ENCODE measurements around the gene PDCD10. TPM values are rescaled to one million over a fixed set of nuclear protein-coding genes. Genes with fewer than 3 reads are reported as not detected.

The PDCD10 gene
- total and polyA plus RNA-seq, 2 donors, result 67.7 to 101 TPM

DNA sequence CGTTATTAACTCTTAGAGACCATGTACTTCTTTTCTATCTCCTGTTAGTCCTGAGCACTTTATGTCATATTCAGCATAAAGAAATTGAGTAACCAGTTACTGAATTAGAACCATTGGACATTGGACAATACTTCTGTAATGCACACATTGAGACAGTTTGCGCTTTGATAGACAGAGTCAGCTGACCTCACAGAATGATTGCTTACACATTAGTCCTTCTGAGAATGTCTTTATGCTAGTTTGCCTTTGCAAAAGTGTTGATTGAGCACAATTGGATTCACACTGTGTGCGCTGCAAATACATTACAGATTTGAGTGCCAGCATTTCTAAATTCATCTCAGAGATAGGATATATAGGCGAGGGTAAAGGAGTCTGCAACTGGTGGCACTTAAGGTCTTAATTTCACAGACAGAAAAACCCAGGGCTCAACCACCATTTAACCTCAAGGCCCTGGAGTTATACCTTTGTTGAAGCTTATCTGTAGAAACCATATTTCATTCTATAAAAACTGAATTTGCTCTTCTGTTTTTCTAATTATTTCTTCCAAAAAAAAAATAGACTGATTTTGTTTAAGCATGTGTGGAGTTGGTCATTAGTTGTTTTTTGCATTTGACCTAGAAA, 4.6 kb upstream of the PDCD10 start:
- Histone ChIP-seq H3K4me3 (ENCODE audit: low read length in 2 of 2) (no peak overlapping the region), H3K27me3 (ENCODE audit: control insufficient read depth in 2 of 2, insufficient read depth in 1 of 2, low read length in 1 of 2) (no peaks in the 10 kb centered on the region), H3K36me3 (ENCODE audit: control insufficient read depth in 2 of 2, insufficient read depth in 2 of 2, low read length in 1 of 2) (peaks cover 0 to 3% of the 10 kb centered on the region in 2 donors), H3K4me1 (ENCODE audit: control insufficient read depth in 2 of 2, insufficient read depth in 2 of 2, low read length in 2 of 2) (peaks cover 0 to 3% of the 10 kb centered on the region in 2 donors), H3K9me3 (ENCODE audit: control insufficient read depth in 2 of 2, insufficient read depth in 1 of 2, low read length in 1 of 2) (no peaks in the 10 kb centered on the region), H3K27ac (ENCODE audit: low read depth in 1 of 2, low read length in 1 of 2) (no peak overlapping the region)
- no peak for DNase-seq (ENCODE audit: low read depth in 6 of 9, low spot score in 9 of 9)
- WGBS, result 99% methylated on average over 4 of the region's 4 CpGs

DNA sequence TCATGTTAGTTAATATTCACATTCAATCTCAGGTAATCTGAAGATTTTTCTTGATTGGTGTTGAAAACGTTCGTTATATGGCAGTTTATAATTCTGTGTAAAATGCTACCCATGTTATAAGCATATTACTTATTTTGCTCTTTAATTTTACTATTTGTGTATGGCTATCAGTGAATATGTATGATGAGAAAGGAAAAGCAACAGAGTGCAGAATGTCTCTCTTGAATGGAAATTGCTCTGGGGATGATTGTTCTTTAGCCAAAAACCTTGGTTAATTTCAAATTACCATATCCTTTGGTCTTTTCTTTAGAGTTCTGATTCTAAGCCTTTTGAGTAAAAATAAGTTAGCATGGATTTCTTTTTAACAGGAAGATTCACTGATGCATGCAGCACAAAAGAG, 3.3 kb upstream of the PDCD10 start:
- Histone ChIP-seq H3K27me3 (ENCODE audit: control insufficient read depth in 2 of 2, insufficient read depth in 1 of 2, low read length in 1 of 2) (no peaks in the 10 kb centered on the region), H3K36me3 (ENCODE audit: control insufficient read depth in 2 of 2, insufficient read depth in 2 of 2, low read length in 1 of 2) (peaks cover 0 to 3% of the 10 kb centered on the region in 2 donors), H3K4me1 (ENCODE audit: control insufficient read depth in 2 of 2, insufficient read depth in 2 of 2, low read length in 2 of 2) (peaks cover 0 to 3% of the 10 kb centered on the region in 2 donors), H3K9me3 (ENCODE audit: control insufficient read depth in 2 of 2, insufficient read depth in 1 of 2, low read length in 1 of 2) (no peaks in the 10 kb centered on the region), H3K4me3 (ENCODE audit: low read length in 2 of 2) (no peak overlapping the region), H3K27ac (ENCODE audit: low read depth in 1 of 2, low read length in 1 of 2) (no peak overlapping the region)
- no peak for DNase-seq (ENCODE audit: low read depth in 6 of 9, low spot score in 9 of 9)
- WGBS, result 95% methylated on average over 2 of the region's 2 CpGs

DNA sequence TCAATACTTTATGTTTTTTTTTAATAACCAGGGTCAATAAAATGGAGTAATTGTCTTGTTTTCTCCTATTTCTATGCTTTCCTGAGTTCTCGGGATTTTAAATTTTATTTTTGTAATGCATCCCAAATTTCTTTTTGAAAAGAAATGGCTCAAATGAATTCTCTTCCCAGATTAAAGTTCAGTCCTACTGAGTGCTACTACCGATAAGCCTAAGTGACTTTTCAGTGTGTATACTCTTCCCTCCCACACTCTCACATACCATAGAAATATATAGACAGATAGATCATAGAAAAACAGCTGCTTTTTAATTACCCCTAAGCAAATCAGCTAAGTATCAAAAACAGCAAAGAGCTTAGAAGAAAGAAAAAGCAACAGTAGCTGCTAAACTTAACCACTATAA, 2.3 kb upstream of the PDCD10 start:
- no peak overlapping the region for H3K4me3 ChIP-seq (ENCODE audit: low read length in 2 of 2)
- H3K9me3 ChIP-seq (ENCODE audit: control insufficient read depth in 2 of 2, insufficient read depth in 1 of 2, low read length in 1 of 2), result no peaks in the 10 kb centered on the region
- no peak overlapping the region for H3K27ac ChIP-seq (ENCODE audit: low read depth in 1 of 2, low read length in 1 of 2)
- H3K36me3 ChIP-seq (ENCODE audit: control insufficient read depth in 2 of 2, insufficient read depth in 2 of 2, low read length in 1 of 2), result peaks cover 0 to 3% of the 10 kb centered on the region in 2 donors
- H3K27me3 ChIP-seq (ENCODE audit: control insufficient read depth in 2 of 2, insufficient read depth in 1 of 2, low read length in 1 of 2), result no peaks in the 10 kb centered on the region
- WGBS, result 93% methylated on average over 2 of the region's 2 CpGs
- no peak for DNase-seq (ENCODE audit: low read depth in 6 of 9, low spot score in 9 of 9)
- H3K4me1 ChIP-seq (ENCODE audit: control insufficient read depth in 2 of 2, insufficient read depth in 2 of 2, low read length in 2 of 2), result peaks cover 0 to 3% of the 10 kb centered on the region in 2 donors

DNA sequence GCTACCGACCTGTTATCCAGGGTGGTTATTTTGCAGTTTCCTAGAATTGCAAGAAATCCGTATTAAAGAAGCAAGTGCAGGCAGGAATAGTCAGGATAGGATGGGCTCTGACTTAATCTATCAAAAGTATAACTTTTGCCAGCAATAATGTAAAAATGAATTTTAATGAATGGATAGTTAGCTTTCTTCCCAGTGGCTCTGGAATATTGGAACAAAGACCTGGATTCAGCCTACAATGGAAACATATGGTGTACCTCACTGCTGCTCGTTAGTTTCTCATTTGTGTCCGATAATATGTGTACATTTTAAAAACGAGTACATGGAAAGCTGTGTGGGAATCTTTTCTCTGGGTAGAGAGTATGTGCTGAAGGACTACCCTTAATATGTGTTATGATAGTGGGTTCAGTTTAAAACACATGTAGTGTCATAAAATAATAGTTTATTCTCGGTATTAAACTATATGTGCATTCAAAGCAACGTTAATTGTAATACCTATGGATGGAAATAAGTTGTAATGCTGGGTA, 1.6 kb upstream of the PDCD10 start:
- peak overlapping the region; percentile 56 to 72 for H3K4me3 ChIP-seq (ENCODE audit: low read length in 2 of 2)
- H3K9me3 ChIP-seq (ENCODE audit: control insufficient read depth in 2 of 2, insufficient read depth in 1 of 2, low read length in 1 of 2), result no peaks in the 10 kb centered on the region
- H3K36me3 ChIP-seq (ENCODE audit: control insufficient read depth in 2 of 2, insufficient read depth in 2 of 2, low read length in 1 of 2), result peaks cover 0 to 3% of the 10 kb centered on the region in 2 donors
- no peak for DNase-seq (ENCODE audit: low read depth in 6 of 9, low spot score in 9 of 9)
- H3K27me3 ChIP-seq (ENCODE audit: control insufficient read depth in 2 of 2, insufficient read depth in 1 of 2, low read length in 1 of 2), result no peaks in the 10 kb centered on the region
- WGBS, result 31% methylated on average over 7 of the region's 7 CpGs
- H3K27ac ChIP-seq (ENCODE audit: low read depth in 1 of 2, low read length in 1 of 2), result no peak overlapping the region
- peaks cover 0 to 3% of the 10 kb centered on the region in 2 donors for H3K4me1 ChIP-seq (ENCODE audit: control insufficient read depth in 2 of 2, insufficient read depth in 2 of 2, low read length in 2 of 2)

DNA sequence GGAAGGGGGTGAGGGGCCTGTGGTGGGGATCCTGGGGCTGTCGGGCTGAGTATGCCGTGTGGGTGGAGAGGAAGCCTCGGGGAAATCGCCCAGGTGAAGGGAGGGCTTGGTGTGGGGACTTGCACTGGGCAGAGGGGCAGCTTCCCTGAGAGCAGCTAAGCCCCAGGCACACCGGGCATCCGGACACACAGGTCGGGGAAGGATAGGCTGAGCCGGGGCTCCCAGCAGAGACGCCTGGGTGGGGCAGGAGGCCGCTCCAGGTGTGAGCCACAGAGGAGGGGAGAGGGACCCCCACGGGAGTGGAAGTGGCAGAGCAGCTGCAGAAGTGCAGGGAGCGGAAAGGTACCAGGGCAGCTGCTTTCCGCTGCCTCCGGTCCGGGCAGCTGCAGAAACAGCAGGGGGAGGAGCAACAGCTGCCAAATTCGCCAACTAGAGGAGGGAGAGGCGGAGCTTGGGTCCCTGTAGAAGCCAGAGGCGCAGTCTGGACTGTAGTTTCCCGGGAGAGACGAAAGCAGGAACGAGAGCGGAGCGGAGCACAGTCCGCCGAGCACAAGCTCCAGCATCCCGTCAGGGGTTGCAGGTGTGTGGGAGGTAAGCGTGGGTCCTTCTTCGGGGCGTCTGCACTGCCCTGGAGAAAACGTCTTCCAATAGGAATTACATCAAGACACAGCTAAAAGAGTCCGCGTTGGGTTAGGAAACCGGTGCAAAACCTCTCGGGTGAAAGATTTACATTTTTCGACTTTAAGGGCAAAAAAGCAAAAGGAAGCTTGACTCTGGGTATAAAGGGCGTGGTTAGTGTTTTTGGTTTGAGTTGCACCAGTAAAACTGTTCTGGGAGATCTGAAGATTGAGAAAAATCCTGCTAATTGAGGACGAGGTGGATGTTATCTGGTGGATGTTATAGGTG, 794 bp upstream of the PDCD10 start, which contains the start of gene SERPINI1:
Gene SERPINI1, plus strand, starts transcription at position 489 of the 906 bp plus-strand sequence. CDS start 53,408 bp downstream, outside the sequence.
- DNase-seq (ENCODE audit: low read depth in 6 of 9, low spot score in 9 of 9), result peak; percentile 76 to 92 (median 82)
- peaks cover 0 to 3% of the 10 kb centered on the region in 2 donors for H3K4me1 ChIP-seq (ENCODE audit: control insufficient read depth in 2 of 2, insufficient read depth in 2 of 2, low read length in 2 of 2)
- WGBS, result under 1% methylated on average over 37 of the region's 37 CpGs
- no peaks in the 10 kb centered on the region for H3K9me3 ChIP-seq (ENCODE audit: control insufficient read depth in 2 of 2, insufficient read depth in 1 of 2, low read length in 1 of 2)
- H3K36me3 ChIP-seq (ENCODE audit: control insufficient read depth in 2 of 2, insufficient read depth in 2 of 2, low read length in 1 of 2), result no peaks in the 10 kb centered on the region
- no peaks in the 10 kb centered on the region for H3K27me3 ChIP-seq (ENCODE audit: control insufficient read depth in 2 of 2, insufficient read depth in 1 of 2, low read length in 1 of 2)
- H3K4me3 ChIP-seq (ENCODE audit: low read length in 2 of 2), result peak within 1 kb of the TSS; percentile 56 to 72
- H3K27ac ChIP-seq (ENCODE audit: low read depth in 1 of 2, low read length in 1 of 2), result peak within 1 kb of the TSS; percentile 95 to 98

DNA sequence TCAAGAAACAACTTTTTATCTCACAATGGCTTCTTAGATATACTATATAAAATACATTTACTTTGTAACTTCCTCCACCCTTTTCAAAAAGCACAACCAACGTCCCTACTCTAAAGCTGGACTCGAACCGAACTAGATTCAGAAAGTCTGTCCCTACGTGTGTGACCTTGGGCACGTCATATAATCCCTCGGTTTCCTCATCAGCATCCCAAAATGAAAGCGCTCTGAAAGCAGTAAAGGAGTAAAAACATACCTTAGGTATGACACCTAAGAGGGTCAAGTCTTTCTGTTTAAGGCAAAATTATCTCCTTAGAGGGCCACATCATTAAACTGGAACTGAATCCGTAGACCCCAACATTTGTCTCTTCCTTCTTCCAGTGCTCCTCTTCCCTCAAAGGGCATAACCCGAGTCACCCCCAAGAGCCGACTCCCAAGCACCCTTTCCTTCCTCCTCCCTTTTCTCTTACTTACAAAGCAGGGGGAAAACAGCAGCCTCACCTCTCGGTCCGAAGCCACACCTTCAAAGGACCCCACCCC, 663 bp downstream of the PDCD10 start:
- peaks cover 0 to 3% of the 10 kb centered on the region in 2 donors for H3K4me1 ChIP-seq (ENCODE audit: control insufficient read depth in 2 of 2, insufficient read depth in 2 of 2, low read length in 2 of 2)

DNA sequence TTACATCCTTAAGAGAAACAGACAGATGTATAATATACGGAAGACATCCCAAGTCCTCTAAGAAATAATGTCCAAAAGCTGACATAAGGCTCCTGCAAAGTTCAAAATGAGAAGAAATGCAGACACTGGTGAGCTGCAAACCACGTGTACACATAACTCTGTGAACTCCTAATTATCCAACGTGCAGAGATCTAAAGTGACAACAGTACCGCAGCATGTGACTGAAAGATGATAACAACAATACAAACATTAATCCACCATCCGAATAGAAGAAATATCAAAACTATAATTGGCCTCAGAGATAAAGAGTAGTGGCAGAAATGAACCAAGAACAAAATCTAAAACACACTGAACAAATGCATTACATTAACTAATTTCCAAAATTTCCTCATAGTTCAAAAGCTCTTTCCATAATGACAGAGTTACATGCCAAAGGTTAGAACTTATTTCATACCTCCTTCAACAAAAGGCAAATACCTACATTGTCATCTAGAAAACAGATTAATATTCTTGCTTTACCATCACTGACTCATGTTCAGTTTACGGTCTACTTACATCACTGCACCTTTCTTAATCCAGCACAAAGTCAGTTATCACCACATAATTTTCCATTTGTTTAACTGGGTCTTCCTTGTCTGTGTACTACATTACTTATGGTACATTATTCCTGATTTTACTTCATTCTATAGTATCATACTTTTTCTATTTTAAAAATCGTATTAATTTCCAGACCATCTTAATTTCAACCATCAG, 2.2 kb downstream of the PDCD10 start:
- H3K4me3 ChIP-seq (ENCODE audit: low read length in 2 of 2), result no peak overlapping the region
- no peaks in the 10 kb centered on the region for H3K27me3 ChIP-seq (ENCODE audit: control insufficient read depth in 2 of 2, insufficient read depth in 1 of 2, low read length in 1 of 2)
- DNase-seq (ENCODE audit: low read depth in 6 of 9, low spot score in 9 of 9), result no peak
- peaks cover 0 to 3% of the 10 kb centered on the region in 2 donors for H3K4me1 ChIP-seq (ENCODE audit: control insufficient read depth in 2 of 2, insufficient read depth in 2 of 2, low read length in 2 of 2)
- no peaks in the 10 kb centered on the region for H3K36me3 ChIP-seq (ENCODE audit: control insufficient read depth in 2 of 2, insufficient read depth in 2 of 2, low read length in 1 of 2)
- 85% methylated on average over 7 of the region's 7 CpGs for WGBS
- H3K9me3 ChIP-seq (ENCODE audit: control insufficient read depth in 2 of 2, insufficient read depth in 1 of 2, low read length in 1 of 2), result no peaks in the 10 kb centered on the region
- H3K27ac ChIP-seq (ENCODE audit: low read depth in 1 of 2, low read length in 1 of 2), result no peak overlapping the region

More for the DNA sequence above, 663 bp downstream of the PDCD10 start:
- Histone ChIP-seq H3K27me3 (ENCODE audit: control insufficient read depth in 2 of 2, insufficient read depth in 1 of 2, low read length in 1 of 2) (no peaks in the 10 kb centered on the region), H3K9me3 (ENCODE audit: control insufficient read depth in 2 of 2, insufficient read depth in 1 of 2, low read length in 1 of 2) (no peaks in the 10 kb centered on the region), H3K27ac (ENCODE audit: low read depth in 1 of 2, low read length in 1 of 2) (peak overlapping the region; percentile 88 to 98), H3K36me3 (ENCODE audit: control insufficient read depth in 2 of 2, insufficient read depth in 2 of 2, low read length in 1 of 2) (no peaks in the 10 kb centered on the region), H3K4me3 (ENCODE audit: low read length in 2 of 2) (peak overlapping the region; percentile 56 to 72)
- peak in 1 of 9 donors; percentile 9 for DNase-seq (ENCODE audit: low read depth in 6 of 9, low spot score in 9 of 9)
- WGBS, result 1% methylated on average over 12 of the region's 12 CpGs

DNA sequence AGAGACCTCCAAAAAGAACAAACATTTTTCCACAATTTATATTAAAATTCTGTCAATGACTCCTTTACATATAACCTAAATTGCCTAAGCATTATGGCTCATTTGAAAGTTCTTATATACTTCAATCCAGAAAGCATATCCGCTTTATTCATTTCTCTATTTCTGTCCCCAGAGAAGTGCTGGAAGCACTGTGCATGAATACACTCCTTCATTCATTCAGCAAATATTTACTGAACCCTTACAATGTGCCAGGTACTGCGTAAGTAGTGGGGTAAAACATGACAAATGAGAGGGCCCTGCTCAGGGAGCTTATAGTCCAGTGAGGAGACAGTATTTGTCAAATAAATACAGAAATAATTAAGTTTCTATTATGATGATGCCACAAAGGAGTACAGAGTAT, 3.3 kb downstream of the PDCD10 start:
- Histone ChIP-seq H3K4me1 (ENCODE audit: control insufficient read depth in 2 of 2, insufficient read depth in 2 of 2, low read length in 2 of 2) (peaks cover 0 to 2% of the 10 kb centered on the region in 2 donors), H3K27ac (ENCODE audit: low read depth in 1 of 2, low read length in 1 of 2) (no peak overlapping the region)
- WGBS, result 98% methylated on average over 2 of the region's 2 CpGs

More for the DNA sequence above, 3.3 kb downstream of the PDCD10 start:
- Histone ChIP-seq H3K27me3 (ENCODE audit: control insufficient read depth in 2 of 2, insufficient read depth in 1 of 2, low read length in 1 of 2) (no peaks in the 10 kb centered on the region), H3K4me3 (ENCODE audit: low read length in 2 of 2) (no peak overlapping the region), H3K9me3 (ENCODE audit: control insufficient read depth in 2 of 2, insufficient read depth in 1 of 2, low read length in 1 of 2) (no peaks in the 10 kb centered on the region), H3K36me3 (ENCODE audit: control insufficient read depth in 2 of 2, insufficient read depth in 2 of 2, low read length in 1 of 2) (no peaks in the 10 kb centered on the region)
- no peak for DNase-seq (ENCODE audit: low read depth in 6 of 9, low spot score in 9 of 9)
